K562 (cell line): ENCODE results near the gene PFKP. TPM values are rescaled to one million over a fixed set of nuclear protein-coding genes. Genes with fewer than 3 reads are reported as not detected.

Experiments
- SRSF9 ChIP-seq: fragments of 200-400 bp; formaldehyde crosslinking; IDR thresholded peaks from 2 replicates; pipeline ENCODE4 v1.6.1; 2017; ENCODE audit warnings: low read depth, low read length, borderline replicate concordance
- polyA plus RNA-seq, 8 experiments: library from polyadenylated mRNA; depleted of rRNA in 4 of 8; stranded (reverse) in 5 of 8; unstranded in 3 of 8; fragments of >200 nt; fragmentation: Nextera tagmentation in 2 of 8; fragmentation: Illumina TruSeq in 1 of 8; extraction: Ambion mirVana in 2 of 8; extraction: Trizol in 1 of 8; gene quantifications; 2 replicates each; pipeline versions ENCODE4 v1.2.1 to v1.2.3, GENCODE V29; 2011 to 2014; ENCODE audit warnings: inconsistent platforms in 1 of 8, missing spikeins in 1 of 8
- total RNA-seq, 7 experiments: library from RNA; depleted of rRNA in 6 of 7; stranded (reverse); fragments of >200 nt in 6 of 7; fragmentation: Illumina TruSeq in 2 of 7; extraction: Trizol in 2 of 7; gene quantifications; 2 replicates each; pipeline versions ENCODE4 v1.2.1 to v1.2.3, GENCODE V29; 2011 to 2021; ENCODE audit warnings: low replicate concordance in 1 of 7
- TF ChIP-seq, protein P1 (sequence below): fragments of 200-600 bp; sonication (generic); IDR thresholded peaks from one replicate; pipeline ENCODE4 v1.6.1; 2012; ENCODE audit warnings: mild to moderate bottlenecking, low read depth, low read length, inconsistent platforms

Gene PFKP
- total and polyA plus RNA-seq, 9 of the 15 experiments (the other 6 are each of a cell fraction or from before 2014, with no cell fraction given): 23.5 to 116 (median 62.1) TPM

- TF ChIP-seq, protein P1, sequence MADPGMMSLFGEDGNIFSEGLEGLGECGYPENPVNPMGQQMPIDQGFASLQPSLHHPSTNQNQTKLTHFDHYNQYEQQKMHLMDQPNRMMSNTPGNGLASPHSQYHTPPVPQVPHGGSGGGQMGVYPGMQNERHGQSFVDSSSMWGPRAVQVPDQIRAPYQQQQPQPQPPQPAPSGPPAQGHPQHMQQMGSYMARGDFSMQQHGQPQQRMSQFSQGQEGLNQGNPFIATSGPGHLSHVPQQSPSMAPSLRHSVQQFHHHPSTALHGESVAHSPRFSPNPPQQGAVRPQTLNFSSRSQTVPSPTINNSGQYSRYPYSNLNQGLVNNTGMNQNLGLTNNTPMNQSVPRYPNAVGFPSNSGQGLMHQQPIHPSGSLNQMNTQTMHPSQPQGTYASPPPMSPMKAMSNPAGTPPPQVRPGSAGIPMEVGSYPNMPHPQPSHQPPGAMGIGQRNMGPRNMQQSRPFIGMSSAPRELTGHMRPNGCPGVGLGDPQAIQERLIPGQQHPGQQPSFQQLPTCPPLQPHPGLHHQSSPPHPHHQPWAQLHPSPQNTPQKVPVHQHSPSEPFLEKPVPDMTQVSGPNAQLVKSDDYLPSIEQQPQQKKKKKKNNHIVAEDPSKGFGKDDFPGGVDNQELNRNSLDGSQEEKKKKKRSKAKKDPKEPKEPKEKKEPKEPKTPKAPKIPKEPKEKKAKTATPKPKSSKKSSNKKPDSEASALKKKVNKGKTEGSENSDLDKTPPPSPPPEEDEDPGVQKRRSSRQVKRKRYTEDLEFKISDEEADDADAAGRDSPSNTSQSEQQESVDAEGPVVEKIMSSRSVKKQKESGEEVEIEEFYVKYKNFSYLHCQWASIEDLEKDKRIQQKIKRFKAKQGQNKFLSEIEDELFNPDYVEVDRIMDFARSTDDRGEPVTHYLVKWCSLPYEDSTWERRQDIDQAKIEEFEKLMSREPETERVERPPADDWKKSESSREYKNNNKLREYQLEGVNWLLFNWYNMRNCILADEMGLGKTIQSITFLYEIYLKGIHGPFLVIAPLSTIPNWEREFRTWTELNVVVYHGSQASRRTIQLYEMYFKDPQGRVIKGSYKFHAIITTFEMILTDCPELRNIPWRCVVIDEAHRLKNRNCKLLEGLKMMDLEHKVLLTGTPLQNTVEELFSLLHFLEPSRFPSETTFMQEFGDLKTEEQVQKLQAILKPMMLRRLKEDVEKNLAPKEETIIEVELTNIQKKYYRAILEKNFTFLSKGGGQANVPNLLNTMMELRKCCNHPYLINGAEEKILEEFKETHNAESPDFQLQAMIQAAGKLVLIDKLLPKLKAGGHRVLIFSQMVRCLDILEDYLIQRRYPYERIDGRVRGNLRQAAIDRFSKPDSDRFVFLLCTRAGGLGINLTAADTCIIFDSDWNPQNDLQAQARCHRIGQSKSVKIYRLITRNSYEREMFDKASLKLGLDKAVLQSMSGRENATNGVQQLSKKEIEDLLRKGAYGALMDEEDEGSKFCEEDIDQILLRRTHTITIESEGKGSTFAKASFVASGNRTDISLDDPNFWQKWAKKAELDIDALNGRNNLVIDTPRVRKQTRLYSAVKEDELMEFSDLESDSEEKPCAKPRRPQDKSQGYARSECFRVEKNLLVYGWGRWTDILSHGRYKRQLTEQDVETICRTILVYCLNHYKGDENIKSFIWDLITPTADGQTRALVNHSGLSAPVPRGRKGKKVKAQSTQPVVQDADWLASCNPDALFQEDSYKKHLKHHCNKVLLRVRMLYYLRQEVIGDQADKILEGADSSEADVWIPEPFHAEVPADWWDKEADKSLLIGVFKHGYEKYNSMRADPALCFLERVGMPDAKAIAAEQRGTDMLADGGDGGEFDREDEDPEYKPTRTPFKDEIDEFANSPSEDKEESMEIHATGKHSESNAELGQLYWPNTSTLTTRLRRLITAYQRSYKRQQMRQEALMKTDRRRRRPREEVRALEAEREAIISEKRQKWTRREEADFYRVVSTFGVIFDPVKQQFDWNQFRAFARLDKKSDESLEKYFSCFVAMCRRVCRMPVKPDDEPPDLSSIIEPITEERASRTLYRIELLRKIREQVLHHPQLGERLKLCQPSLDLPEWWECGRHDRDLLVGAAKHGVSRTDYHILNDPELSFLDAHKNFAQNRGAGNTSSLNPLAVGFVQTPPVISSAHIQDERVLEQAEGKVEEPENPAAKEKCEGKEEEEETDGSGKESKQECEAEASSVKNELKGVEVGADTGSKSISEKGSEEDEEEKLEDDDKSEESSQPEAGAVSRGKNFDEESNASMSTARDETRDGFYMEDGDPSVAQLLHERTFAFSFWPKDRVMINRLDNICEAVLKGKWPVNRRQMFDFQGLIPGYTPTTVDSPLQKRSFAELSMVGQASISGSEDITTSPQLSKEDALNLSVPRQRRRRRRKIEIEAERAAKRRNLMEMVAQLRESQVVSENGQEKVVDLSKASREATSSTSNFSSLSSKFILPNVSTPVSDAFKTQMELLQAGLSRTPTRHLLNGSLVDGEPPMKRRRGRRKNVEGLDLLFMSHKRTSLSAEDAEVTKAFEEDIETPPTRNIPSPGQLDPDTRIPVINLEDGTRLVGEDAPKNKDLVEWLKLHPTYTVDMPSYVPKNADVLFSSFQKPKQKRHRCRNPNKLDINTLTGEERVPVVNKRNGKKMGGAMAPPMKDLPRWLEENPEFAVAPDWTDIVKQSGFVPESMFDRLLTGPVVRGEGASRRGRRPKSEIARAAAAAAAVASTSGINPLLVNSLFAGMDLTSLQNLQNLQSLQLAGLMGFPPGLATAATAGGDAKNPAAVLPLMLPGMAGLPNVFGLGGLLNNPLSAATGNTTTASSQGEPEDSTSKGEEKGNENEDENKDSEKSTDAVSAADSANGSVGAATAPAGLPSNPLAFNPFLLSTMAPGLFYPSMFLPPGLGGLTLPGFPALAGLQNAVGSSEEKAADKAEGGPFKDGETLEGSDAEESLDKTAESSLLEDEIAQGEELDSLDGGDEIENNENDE: no peak
- no peak for TF ChIP-seq SRSF9
Measured at GRCh38 chr10:3033925-3034324, 33.4 kb upstream of the PFKP start (continued).
